ENCODE data around the gene PELI3.

Gene PELI3

GRCh38 chr11:66454828-66455227 is 11.9 kb upstream of the PELI3 start:
- no peak for DNase-seq (ENCODE audit: low read depth in 1 of 2, low spot score in 1 of 2)
- Histone ChIP-seq H3K27ac (replicated peaks) (no peak overlapping the region), H3K27me3 (ENCODE audit: insufficient read depth, poor library complexity, severe bottlenecking) (no peaks in the 10 kb centered on the region), H3K4me3 (replicated peaks; ENCODE audit: insufficient read depth, low read length) (no peak overlapping the region)
- TF ChIP-seq GABPA (IDR thresholded peaks at IDR 0.05; ENCODE audit: low read depth), result no peak
- TF ChIP-seq POLR2AphosphoS5 (IDR thresholded peaks at IDR 0.05; ENCODE audit: low read depth), result no peak
- TF ChIP-seq SPI1 (IDR thresholded peaks at IDR 0.05; ENCODE audit: borderline replicate concordance, low read depth), result no peak
- no peak for TF ChIP-seq CTCF (IDR thresholded peaks at IDR 0.05; ENCODE audit: insufficient read depth, low read length)
- no peak for TF ChIP-seq REST (IDR thresholded peaks at IDR 0.05; ENCODE audit: insufficient replicate concordance, low read depth)

- peak; percentile 88 for TF ChIP-seq SPI1 (IDR thresholded peaks at IDR 0.05; ENCODE audit: borderline replicate concordance, low read depth)
- TF ChIP-seq GABPA (IDR thresholded peaks at IDR 0.05; ENCODE audit: low read depth), result no peak
Measured at GRCh38 chr11:66457826-66458225, 8.9 kb upstream of the PELI3 start.

GRCh38 chr11:66459138-66459778 is 7.4 kb upstream of the PELI3 start:
- Histone ChIP-seq H3K27me3 (ENCODE audit: insufficient read depth, poor library complexity, severe bottlenecking) (no peaks in the 10 kb centered on the region), H3K4me3 (replicated peaks; ENCODE audit: insufficient read depth, low read length) (no peak overlapping the region), H3K27ac (replicated peaks) (no peak overlapping the region)
- DNase-seq (ENCODE audit: low read depth in 1 of 2, low spot score in 1 of 2), result no peak
- TF ChIP-seq REST (IDR thresholded peaks at IDR 0.05; ENCODE audit: insufficient replicate concordance, low read depth) (no peak), CTCF (IDR thresholded peaks at IDR 0.05; ENCODE audit: insufficient read depth, low read length) (no peak), GABPA (IDR thresholded peaks at IDR 0.05; ENCODE audit: low read depth) (no peak), SPI1 (IDR thresholded peaks at IDR 0.05; ENCODE audit: borderline replicate concordance, low read depth) (no peak), POLR2AphosphoS5 (IDR thresholded peaks at IDR 0.05; ENCODE audit: low read depth) (no peak)

More at GRCh38 chr11:66457826-66458225, 8.9 kb upstream of the PELI3 start:
- Histone ChIP-seq H3K27me3 (ENCODE audit: insufficient read depth, poor library complexity, severe bottlenecking) (no peaks in the 10 kb centered on the region), H3K27ac (replicated peaks) (no peak overlapping the region), H3K4me3 (replicated peaks; ENCODE audit: insufficient read depth, low read length) (no peak overlapping the region)
- peak in 1 of 2 experiments; percentile 65 for DNase-seq (ENCODE audit: low read depth in 1 of 2, low spot score in 1 of 2)

GRCh38 chr11:66462010-66462409 is 4.7 kb upstream of the PELI3 start:
- DNase-seq (ENCODE audit: low read depth in 1 of 2, low spot score in 1 of 2), result no peak
- Histone ChIP-seq H3K4me3 (replicated peaks; ENCODE audit: insufficient read depth, low read length) (no peak overlapping the region), H3K27me3 (ENCODE audit: insufficient read depth, poor library complexity, severe bottlenecking) (no peaks in the 10 kb centered on the region), H3K27ac (replicated peaks) (no peak overlapping the region)
- TF ChIP-seq GABPA (IDR thresholded peaks at IDR 0.05; ENCODE audit: low read depth) (no peak), POLR2AphosphoS5 (IDR thresholded peaks at IDR 0.05; ENCODE audit: low read depth) (no peak), SPI1 (IDR thresholded peaks at IDR 0.05; ENCODE audit: borderline replicate concordance, low read depth) (no peak), CTCF (IDR thresholded peaks at IDR 0.05; ENCODE audit: insufficient read depth, low read length) (no peak), REST (IDR thresholded peaks at IDR 0.05; ENCODE audit: insufficient replicate concordance, low read depth) (no peak)

Data from HL-60 (cell line).